Stimulated activated CD8-positive, alpha-beta memory T cell treated with anti-CD3 and anti-CD28 coated beads, Interleukin-12 subunit alpha, Interleukin-12 subunit beta, amount 100 ng/mL, for 4 hours (primary cell): Measurements from ENCODE around the gene KIAA1217.

Experiments
- DNase-seq: peaks from one replicate; pipeline ENCODE4 v3.0.0-alpha.2; 2020; ENCODE audit warnings: low read depth

KIAA1217 gene

DNA sequence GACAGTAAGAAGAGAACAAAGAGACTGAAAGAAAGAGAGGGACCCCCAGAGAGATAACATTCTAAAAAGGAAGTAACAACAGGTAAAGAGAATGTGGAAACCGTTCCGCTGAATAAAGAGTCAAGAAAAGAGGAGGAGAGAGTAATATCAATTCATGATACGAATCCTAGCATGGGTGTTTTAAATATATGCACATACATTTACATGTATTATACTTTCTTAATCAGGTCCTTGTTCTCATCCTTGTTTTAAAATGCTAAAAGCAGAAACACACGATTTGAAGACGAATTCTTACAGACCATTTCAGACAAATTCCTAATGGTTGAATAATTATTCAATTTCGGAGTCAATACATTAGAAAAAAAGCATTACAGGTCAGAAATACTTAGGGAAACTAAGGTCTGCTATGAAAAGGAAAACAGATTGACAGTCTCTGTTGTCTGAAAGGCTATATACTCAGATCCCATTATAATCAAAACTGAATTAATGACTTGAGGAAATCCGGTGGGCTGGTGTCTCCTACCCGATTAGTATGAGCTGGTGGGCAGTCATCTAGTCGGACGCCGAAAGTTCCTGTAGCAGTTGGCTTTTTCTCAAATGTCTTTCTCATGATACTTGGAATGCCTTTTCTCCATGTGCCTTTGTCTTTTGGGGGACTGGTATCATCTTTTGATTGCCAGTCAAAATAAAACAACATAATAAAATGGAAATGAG is 387.4 kb downstream of the KIAA1217 start:
- DNase-seq: no peak

DNA sequence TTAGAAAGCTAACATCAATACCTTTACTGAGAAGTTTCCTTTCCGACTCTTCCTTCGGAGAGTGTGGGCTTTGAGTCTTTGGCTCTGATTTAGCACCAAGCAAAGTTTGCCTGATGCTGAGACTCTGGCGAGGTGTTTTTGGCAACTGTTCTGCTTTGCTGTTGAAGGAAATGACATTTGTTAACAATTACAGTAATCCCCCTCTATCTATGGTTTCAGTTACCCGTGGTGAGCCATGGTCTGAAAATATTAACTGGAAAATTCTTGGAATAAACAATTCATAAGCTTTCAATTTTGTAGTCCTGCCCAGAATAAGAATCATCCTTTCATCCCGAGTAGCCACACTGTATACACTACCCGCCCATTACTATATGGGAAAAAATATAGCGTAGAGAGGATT is 388.5 kb downstream of the KIAA1217 start:
- DNase-seq: no peak
